MCF 10A (cell line): ENCODE data around the gene FNIP1. TPM values are rescaled to one million over a fixed set of nuclear protein-coding genes. Genes with fewer than 3 reads are reported as not detected.

ENCODE experiments used
- BruUV-seq: library from RNA; stranded (reverse); fragments of 400-500 nt; replicated peaks from 2 replicates; lab custom pipeline; 2021; lab: Mats Ljungman, UMichigan
- CTCF ChIA-PET: fragments of 300-600 bp; sonication (Branson Sonifier 250); formaldehyde crosslinking; extraction: SDS; loops from one replicate; lab custom pipeline; 2021; ENCODE audit warnings: antibody characterized with exemption, inconsistent platforms; lab: Yijun Ruan, JAX
- POLR2A ChIA-PET: fragments of 300-600, 350-650 bp; sonication (Branson Sonifier 250); formaldehyde crosslinking; extraction: SDS; loops from one replicate; lab custom pipeline; 2020; ENCODE audit warnings: antibody characterized with exemption, inconsistent platforms; lab: Yijun Ruan, JAX
- DNase-seq: peaks from one replicate; pipeline ENCODE4 v3.0.0-alpha.2; 2018; ENCODE audit not compliant: unreplicated experiment
- H3K27ac Mint-ChIP-seq: one replicate; pipeline ENCODE4 v1.8.0; 2022; ENCODE audit warnings: mild to moderate bottlenecking, low read depth, mixed read lengths; ENCODE audit not compliant: unreplicated experiment
- H3K27me3 Mint-ChIP-seq: one replicate; pipeline ENCODE4 v1.8.0; 2022; ENCODE audit warnings: mixed read lengths; ENCODE audit not compliant: insufficient read depth, unreplicated experiment
- H3K36me3 Mint-ChIP-seq: one replicate; pipeline ENCODE4 v1.8.0; 2022; ENCODE audit warnings: mild to moderate bottlenecking, moderate library complexity, mixed read lengths; ENCODE audit not compliant: insufficient read depth, unreplicated experiment
- H3K4me1 Mint-ChIP-seq: one replicate; pipeline ENCODE4 v1.8.0; 2022; ENCODE audit warnings: mixed read lengths; ENCODE audit not compliant: insufficient read depth, unreplicated experiment
- H3K4me3 Mint-ChIP-seq: one replicate; pipeline ENCODE4 v1.8.0; 2022; ENCODE audit warnings: mild to moderate bottlenecking, moderate library complexity, mixed read lengths; ENCODE audit not compliant: unreplicated experiment
- H3K9me3 Mint-ChIP-seq: one replicate; pipeline ENCODE4 v1.8.0; 2022; ENCODE audit warnings: mixed read lengths; ENCODE audit not compliant: unreplicated experiment
- CTCF ChIP-seq: fragments of 200-600 bp; IDR thresholded peaks from one replicate; pipeline ENCODE4 v1.8.0; 2022; ENCODE audit warnings: antibody characterized with exemption, mild to moderate bottlenecking; ENCODE audit not compliant: unreplicated experiment
- intact Hi-C: fragments of 100-400 bp; cut with micrococcal nuclease; formaldehyde crosslinking; loops from 2 replicates; pipeline ENCODE4 v1.14.1; 2022
- total RNA-seq: library from RNA; stranded (reverse); gene quantifications from 2 replicates; pipeline ENCODE4 v1.2.3, GENCODE V29; 2022

The FNIP1 gene
- total RNA-seq, 1 experiment from 2014 or later: 36.3 TPM

- no peak for DNase-seq
- no peaks in the 10 kb centered on the region for H3K9me3 Mint-ChIP-seq
- ChIA-PET POLR2A (interaction anchor here (0.6 to 2.0 kb wide), 5 partner anchors 8 to 512 kb away, joined by 3 to 4 read pairs (median 4); no protein-coding TSS in a partner anchor), CTCF (interaction anchor here (0.6 to 1.6 kb wide), 2 partner anchors 88 to 261 kb away, joined by 4 to 8 read pairs; no protein-coding TSS in a partner anchor)
- H3K27me3 Mint-ChIP-seq: no peaks in the 10 kb centered on the region
- H3K27ac Mint-ChIP-seq: no peak overlapping the region
- BruUV-seq: no TSS peak
- TF ChIP-seq CTCF: no peak
- no peak overlapping the region for H3K4me3 Mint-ChIP-seq
- H3K4me1 Mint-ChIP-seq: peaks cover 22% of the 10 kb centered on the region
- peaks cover 81% of the 10 kb centered on the region for H3K36me3 Mint-ChIP-seq
- intact Hi-C loops: no loop called here
Measured at GRCh38 chr5:131677115-131677514, 119.7 kb downstream of the FNIP1 start.

DNA sequence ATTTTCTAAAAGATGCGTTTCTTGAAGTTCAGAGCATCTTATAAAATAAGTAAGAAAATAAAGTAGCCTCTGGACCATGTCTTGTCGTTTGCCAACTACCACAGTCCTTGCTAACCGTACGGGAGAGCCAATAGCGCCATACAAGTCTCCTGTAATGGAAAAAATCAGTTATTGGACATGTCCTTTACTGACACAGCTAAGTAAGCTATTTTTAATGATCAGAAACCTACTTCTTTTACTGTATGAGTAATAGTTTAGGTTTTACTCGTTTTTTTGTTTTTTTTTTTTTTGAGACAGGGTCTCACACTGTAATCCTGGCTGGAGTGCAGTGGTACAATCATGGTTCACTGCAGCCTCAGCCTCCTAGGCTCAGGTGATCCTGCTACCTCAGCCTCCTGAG is 124.0 kb downstream of the FNIP1 start:
- peaks cover 9% of the 10 kb centered on the region for H3K4me1 Mint-ChIP-seq
- no peaks in the 10 kb centered on the region for H3K27me3 Mint-ChIP-seq
- BruUV-seq: no TSS peak
- CTCF ChIA-PET: no interaction called here
- intact Hi-C loops: no loop called here
- peaks cover 100% of the 10 kb centered on the region for H3K36me3 Mint-ChIP-seq
- H3K9me3 Mint-ChIP-seq: no peaks in the 10 kb centered on the region
- POLR2A ChIA-PET: interaction anchor here (1.0 to 1.4 kb wide), 4 partner anchors 8 to 34 kb away, joined by 3 to 8 read pairs (median 4); no protein-coding TSS in a partner anchor
- DNase-seq: no peak
- peak overlapping the region; percentile 76 for H3K27ac Mint-ChIP-seq
- H3K4me3 Mint-ChIP-seq: no peak overlapping the region
- TF ChIP-seq CTCF: no peak

DNA sequence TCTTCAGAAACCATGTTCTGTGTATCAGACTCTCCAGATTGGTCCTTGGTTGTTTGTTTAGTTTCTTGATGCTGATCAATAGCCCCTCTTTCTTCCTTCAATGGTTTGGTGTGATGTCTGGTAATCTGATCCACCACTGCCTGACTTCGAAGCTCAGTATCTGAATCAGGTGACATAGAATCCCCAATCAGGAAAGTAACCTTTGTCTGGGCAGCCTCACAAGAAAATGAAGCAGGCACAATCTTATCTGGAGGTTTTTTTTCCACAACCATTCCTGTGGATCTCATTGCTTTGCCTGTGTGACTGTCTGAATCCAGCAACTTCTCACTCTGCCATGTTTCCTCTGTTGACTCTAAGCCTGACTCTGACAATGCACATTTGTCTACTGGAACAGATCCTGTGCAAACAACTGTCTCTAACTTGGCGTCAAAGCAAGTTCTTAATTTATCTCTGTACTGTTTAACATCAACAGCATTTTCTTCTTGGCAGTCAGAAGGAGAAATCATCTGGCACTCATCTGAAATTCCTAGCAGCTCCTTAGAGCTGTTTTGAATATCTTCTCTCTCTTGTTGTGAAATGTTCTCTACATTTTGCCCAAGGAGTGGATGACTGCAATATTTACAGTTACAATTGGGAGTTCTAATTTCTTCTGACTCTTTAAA is 124.7 kb downstream of the FNIP1 start:
- peaks cover 6% of the 10 kb centered on the region for H3K4me1 Mint-ChIP-seq
- TSS peak; percentile 31 for BruUV-seq
- H3K9me3 Mint-ChIP-seq: no peaks in the 10 kb centered on the region
- ChIA-PET CTCF (interaction anchor here (0.8 kb wide), 1 partner anchor 25 kb away, joined by 3 read pairs; no protein-coding TSS in a partner anchor), POLR2A (interaction anchor here (0.6 to 1.4 kb wide), 6 partner anchors 8 to 124 kb away, joined by 3 to 8 read pairs (median 4); no protein-coding TSS in a partner anchor)
- intact Hi-C loops: no loop called here
- TF ChIP-seq CTCF: no peak
- no peaks in the 10 kb centered on the region for H3K27me3 Mint-ChIP-seq
- no peak overlapping the region for H3K4me3 Mint-ChIP-seq
- H3K27ac Mint-ChIP-seq: peak overlapping the region; percentile 76
- peak; percentile 24 for DNase-seq
- H3K36me3 Mint-ChIP-seq: peaks cover 100% of the 10 kb centered on the region

DNA sequence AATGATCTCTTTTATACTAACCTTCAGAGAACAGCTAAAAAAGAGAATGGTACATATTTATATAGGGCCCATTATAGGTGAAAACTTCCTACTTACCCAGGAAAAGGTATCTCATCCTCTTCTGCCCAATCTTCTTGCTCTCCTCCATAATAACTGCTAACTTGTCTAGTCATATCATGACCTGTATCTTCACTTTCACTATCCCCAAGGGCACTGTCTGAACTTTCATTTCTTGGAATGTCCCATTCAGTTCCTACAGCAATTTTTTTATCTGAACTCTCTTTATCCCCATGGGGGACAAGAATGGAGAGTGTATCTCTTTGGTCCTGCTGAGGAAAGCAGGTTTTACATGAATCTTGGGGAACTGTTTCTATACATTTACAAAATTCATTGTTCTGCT is 125.4 kb downstream of the FNIP1 start:
- Mint-ChIP-seq H3K4me3 (no peak overlapping the region), H3K36me3 (peaks cover 100% of the 10 kb centered on the region), H3K9me3 (no peaks in the 10 kb centered on the region), H3K4me1 (peaks cover 6% of the 10 kb centered on the region), H3K27me3 (no peaks in the 10 kb centered on the region), H3K27ac (peak overlapping the region; percentile 76)
- ChIA-PET CTCF (interaction anchor here (0.8 kb wide), 1 partner anchor 26 kb away, joined by 3 read pairs; no protein-coding TSS in a partner anchor), POLR2A (interaction anchor here (0.8 to 1.4 kb wide), 5 partner anchors 9 to 126 kb away, joined by 3 to 8 read pairs (median 5); partner anchors contain the start of gene FNIP1)
- no TSS peak for BruUV-seq
- intact Hi-C loops: no loop called here
- no peak for DNase-seq
- no peak for TF ChIP-seq CTCF
